Testis (tissue), 3 donors: Measurements from ENCODE around the gene MMP20. TPM values are rescaled to one million over a fixed set of nuclear protein-coding genes. Genes with fewer than 3 reads are reported as not detected.

Experiments used
- DNase-seq: peaks from one replicate; pipeline ENCODE4 v3.0.0-alpha.2; 2019
- H3K27ac ChIP-seq, 2 donors: fragments of 200-600 bp; sonication (generic); one replicate each; pipeline ENCODE4 v1.5.1; 2019
- H3K27me3 ChIP-seq: fragments of 200-600 bp; sonication (generic); one replicate; pipeline ENCODE4 v1.5.1; 2019
- H3K36me3 ChIP-seq: fragments of 200-600 bp; sonication (generic); one replicate; pipeline ENCODE4 v1.5.1; 2017; ENCODE audit warnings: low read depth; ENCODE audit errors: missing control alignments
- H3K4me1 ChIP-seq: fragments of 200-600 bp; sonication (generic); one replicate; pipeline ENCODE4 v1.5.1; 2019
- H3K4me3 ChIP-seq, 2 donors: fragments of 200-600 bp; sonication (generic); one replicate each; pipeline ENCODE4 v1.5.1; 2017 to 2019
- H3K9me3 ChIP-seq: fragments of 200-600 bp; sonication (generic); one replicate; pipeline ENCODE4 v1.5.1; 2017
- CTCF ChIP-seq, 3 experiments: fragments of 450-650 bp in 2 of 3; fragments of 200-600 bp in 1 of 3; sonication (generic) in 1 of 3; IDR thresholded peaks; one replicate each; pipeline ENCODE4 v1.5.1; 2016 to 2019; ENCODE audit warnings: antibody characterized with exemption in 3 of 3, mild to moderate bottlenecking in 2 of 3, moderate library complexity in 1 of 3
- POLR2A ChIP-seq: fragments of 450-650 bp; IDR thresholded peaks from one replicate; pipeline ENCODE4 v1.6.1; 2017; ENCODE audit warnings: antibody characterized with exemption, mild to moderate bottlenecking, moderate library complexity
- WGBS, 2 donors: methylation state at CpG; one replicate each; pipeline ENCODE4 v1.1.5; 2018; 5-methylcytosine and 5-hydroxymethylcytosine counted together
- intact Hi-C: fragments of 100-400 bp; cut with DNase I; formaldehyde crosslinking; loops from one replicate; pipeline ENCODE4 v1.15.1; 2023; ENCODE audit warnings: low total_unique reads
- polyA plus RNA-seq: library from polyadenylated mRNA; stranded (reverse); fragments of 350-450 nt; fragmentation: Illumina TruSeq; extraction: RNeasy Lipid Tissue Mini Kit (QIAGEN cat#74804); gene quantifications from one replicate; pipeline ENCODE4 v1.2.3, GENCODE V29; 2014; ENCODE audit warnings: low read depth, low replicate concordance; ENCODE audit not compliant: insufficient read depth
- total RNA-seq, 2 donors: library from RNA; depleted of rRNA; stranded (reverse); fragments of >200 nt; gene quantifications; one replicate each; pipeline ENCODE4 v1.2.3, GENCODE V29; 2016

MMP20 gene
- total and polyA plus RNA-seq, 3 donors from 2014 or later: 3.1 to 15.5 TPM; not detected in 1

- no peak for TF ChIP-seq POLR2A
- TF ChIP-seq CTCF (IDR thresholded peaks at IDR 0.05): no peak
- H3K4me1 ChIP-seq: no peaks in the 10 kb centered on the region
- H3K27ac ChIP-seq: no peak overlapping the region
- intact Hi-C loops: no loop called here
- DNase-seq: no peak
- H3K27me3 ChIP-seq: no peaks in the 10 kb centered on the region
- H3K4me3 ChIP-seq: no peak overlapping the region
- H3K9me3 ChIP-seq: no peaks in the 10 kb centered on the region
- no peaks in the 10 kb centered on the region for H3K36me3 ChIP-seq
- WGBS, 2 donors: 74 to 77% methylated on average over 8 of the region's 8 CpGs
Observed at GRCh38 chr11:102552447-102553194, 72.5 kb downstream of the MMP20 start.

GRCh38 chr11:102552020-102552419 is 73.1 kb downstream of the MMP20 start:
- no peaks in the 10 kb centered on the region for H3K36me3 ChIP-seq
- intact Hi-C loops: no loop called here
- H3K9me3 ChIP-seq: no peaks in the 10 kb centered on the region
- no peaks in the 10 kb centered on the region for H3K4me1 ChIP-seq
- H3K4me3 ChIP-seq: no peak overlapping the region
- 69 to 79% methylated on average over 2 of the region's 2 CpGs for WGBS, 2 donors
- DNase-seq: no peak
- TF ChIP-seq CTCF (IDR thresholded peaks at IDR 0.05): no peak
- TF ChIP-seq POLR2A: no peak
- H3K27me3 ChIP-seq: no peaks in the 10 kb centered on the region
- no peak overlapping the region for H3K27ac ChIP-seq

- no peaks in the 10 kb centered on the region for H3K27me3 ChIP-seq
- H3K27ac ChIP-seq: no peak overlapping the region
- intact Hi-C loops: no loop called here
- DNase-seq: no peak
- H3K4me1 ChIP-seq: no peaks in the 10 kb centered on the region
- TF ChIP-seq CTCF (IDR thresholded peaks at IDR 0.05) (no peak), POLR2A (no peak)
- 60 to 79% methylated on average over 6 of the region's 6 CpGs for WGBS, 2 donors
- no peaks in the 10 kb centered on the region for H3K36me3 ChIP-seq
- H3K4me3 ChIP-seq: no peak overlapping the region
- no peaks in the 10 kb centered on the region for H3K9me3 ChIP-seq
Observed at GRCh38 chr11:102551169-102551781, 73.9 kb downstream of the MMP20 start.

- Histone ChIP-seq H3K4me1 (no peaks in the 10 kb centered on the region), H3K27ac (no peak overlapping the region), H3K36me3 (no peaks in the 10 kb centered on the region), H3K27me3 (no peaks in the 10 kb centered on the region), H3K9me3 (no peaks in the 10 kb centered on the region), H3K4me3 (no peak overlapping the region)
- 62 to 88% methylated on average over 3 of the region's 3 CpGs for WGBS, 2 donors
- TF ChIP-seq POLR2A (no peak), CTCF (IDR thresholded peaks at IDR 0.05) (no peak)
- intact Hi-C loops: no loop called here
- DNase-seq: no peak
Observed at GRCh38 chr11:102546923-102547471, 78.1 kb downstream of the MMP20 start.
